Activated CD4-positive, alpha-beta T cell treated with anti-CD3 and anti-CD28 coated beads, Interleukin-2, amount 50 U/mL, for 1 hour (primary cell): ENCODE measurements around the gene DTX3L.

Experiments used
- DNase-seq: peaks from one replicate; pipeline ENCODE4 v3.0.0-alpha.2; 2020

DTX3L gene

DNA sequence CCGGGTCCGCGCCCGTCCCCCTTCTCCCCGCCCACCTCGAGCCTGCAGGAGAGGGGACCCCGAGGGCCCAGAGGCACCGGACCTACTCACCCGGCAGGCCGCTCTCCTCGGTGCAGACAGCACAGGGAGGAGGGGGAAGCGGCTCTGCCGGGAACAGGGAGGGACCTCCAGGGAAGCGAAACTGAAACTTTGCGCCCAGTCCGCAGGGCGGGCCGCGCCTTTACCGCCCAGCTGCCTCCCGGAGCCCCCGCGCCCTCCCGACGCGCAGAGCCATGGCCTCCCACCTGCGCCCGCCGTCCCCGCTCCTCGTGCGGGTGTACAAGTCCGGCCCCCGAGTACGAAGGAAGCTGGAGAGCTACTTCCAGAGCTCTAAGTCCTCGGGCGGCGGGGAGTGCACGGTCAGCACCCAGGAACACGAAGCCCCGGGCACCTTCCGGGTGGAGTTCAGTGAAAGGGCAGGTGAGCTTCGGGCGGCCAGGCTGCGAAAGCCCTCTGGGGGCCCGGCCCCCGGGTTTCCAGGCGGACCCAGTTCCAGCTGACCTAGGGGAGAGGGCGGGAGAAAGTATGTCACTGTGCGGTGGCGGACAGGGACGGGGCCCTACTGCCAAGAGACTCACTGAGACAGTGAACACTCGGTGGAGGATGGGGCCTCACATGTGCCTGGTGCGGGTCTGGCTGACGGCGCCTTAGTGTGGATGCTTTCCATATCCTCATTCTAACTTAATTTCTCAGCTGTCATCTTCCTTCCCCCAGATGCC is at the start of gene DTX3L, which contains the start of gene PARP9:
DTX3L (plus strand) TSS at position 184 of the 758 bp plus-strand sequence; CDS start at position 273, 89 bp downstream.
PARP9 (minus strand) TSS at position 146 of the 758 bp plus-strand sequence. CDS start 4,680 bp downstream, outside the sequence.
- peak; percentile 66 for DNase-seq

DNA sequence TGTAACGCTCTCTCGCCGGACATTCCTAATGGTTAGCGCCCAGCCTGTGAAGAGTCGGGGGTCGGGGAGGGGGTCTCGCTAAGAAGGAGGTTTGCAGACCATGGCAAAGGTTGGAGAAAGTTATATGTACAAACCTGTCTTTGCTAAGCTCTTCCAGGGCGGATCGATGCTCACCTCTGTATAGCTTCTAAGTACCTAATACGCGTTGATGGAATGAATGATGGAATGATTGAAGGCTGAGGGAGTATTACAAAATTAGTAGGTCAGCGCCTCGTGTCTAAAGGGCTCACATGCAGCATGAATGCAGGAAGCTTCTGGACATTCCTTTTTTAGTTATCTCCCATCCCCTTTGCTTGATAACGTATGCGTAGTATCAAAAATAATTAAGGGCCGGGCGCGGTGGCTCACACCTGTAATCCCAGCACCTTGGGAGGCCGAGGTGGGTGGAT is 49.1 kb upstream of the DTX3L start:
- no peak for DNase-seq

DNA sequence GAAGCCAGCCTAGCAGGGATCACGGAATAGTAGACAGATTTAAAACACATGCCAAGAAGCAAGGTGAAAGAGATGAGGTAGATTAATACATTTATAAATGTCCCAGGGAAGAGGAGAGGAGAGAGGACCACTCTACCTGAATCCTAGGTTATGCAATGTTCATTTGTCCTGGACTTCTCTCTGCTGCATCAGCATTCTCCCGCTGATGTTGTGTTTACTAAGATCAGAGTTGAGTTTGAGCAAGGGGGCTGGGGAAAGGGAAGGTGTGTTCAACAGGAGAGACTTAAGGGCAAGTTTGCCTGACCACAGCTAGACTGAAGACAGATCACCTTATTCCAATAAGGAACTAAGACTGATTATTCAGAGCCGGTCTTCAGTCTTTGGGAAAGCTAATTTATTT is 48.3 kb upstream of the DTX3L start:
- no peak for DNase-seq

DNA sequence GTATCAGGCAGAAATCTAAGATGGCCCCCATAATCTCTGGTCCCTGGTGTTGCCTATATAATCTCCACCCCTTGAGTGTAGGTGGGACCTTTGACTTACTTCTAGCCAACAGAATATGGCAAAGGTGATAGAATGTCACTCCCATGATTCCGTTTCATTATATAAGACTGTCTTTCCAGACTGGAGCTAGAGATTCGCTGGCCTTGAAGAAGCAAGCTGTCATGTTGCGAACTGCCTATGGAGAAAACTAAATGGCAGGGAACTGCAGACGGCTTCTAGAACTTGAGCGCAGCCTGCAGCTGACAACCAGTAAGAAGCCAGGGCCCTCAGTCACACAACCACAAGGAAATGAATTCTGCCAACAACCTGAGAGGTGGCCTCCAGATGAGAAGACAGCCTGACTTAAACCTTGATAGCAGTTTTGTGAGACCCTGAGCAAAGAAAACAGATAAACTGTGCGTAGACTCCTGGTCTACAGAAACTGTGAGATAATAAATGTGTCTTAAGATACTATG is 47.2 kb upstream of the DTX3L start:
- no peak for DNase-seq

DNA sequence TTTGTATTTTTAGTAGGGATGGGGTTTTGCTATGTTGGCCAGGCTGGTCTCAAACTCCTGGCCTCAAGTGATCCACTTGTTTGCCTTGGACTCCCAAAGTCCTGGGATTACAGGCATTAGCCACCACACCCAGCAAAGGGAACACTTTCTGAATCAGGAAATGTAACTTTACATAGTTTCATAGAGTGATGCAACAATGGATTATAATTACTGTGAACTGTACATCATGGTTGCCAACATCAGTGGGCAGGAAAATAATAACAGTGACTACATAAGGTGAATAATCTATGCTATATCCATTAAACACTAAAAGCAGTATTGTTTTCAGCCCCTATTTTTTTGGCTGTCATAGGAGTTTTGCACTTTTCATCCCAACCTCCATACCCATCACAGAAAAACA is 44.4 kb upstream of the DTX3L start:
- DNase-seq = no peak

DNA sequence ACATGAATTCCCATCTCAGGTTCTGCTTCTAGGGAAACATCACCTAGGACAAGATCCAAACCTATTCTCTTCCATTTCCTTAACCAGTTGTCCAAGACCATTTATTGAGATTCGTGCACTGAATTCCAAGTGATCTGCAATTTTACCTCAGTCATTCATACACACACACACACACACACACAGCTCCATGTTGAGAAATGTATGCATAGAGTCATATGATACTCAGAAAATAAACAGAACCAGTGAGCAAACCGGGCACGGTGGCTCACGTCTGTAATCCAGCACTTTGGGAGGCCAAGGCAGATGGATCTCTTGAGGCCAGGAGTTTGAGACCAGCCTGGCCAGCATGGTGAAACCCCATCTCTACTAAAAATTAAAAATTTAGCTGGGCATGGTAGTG is 43.3 kb upstream of the DTX3L start:
- no peak for DNase-seq

DNA sequence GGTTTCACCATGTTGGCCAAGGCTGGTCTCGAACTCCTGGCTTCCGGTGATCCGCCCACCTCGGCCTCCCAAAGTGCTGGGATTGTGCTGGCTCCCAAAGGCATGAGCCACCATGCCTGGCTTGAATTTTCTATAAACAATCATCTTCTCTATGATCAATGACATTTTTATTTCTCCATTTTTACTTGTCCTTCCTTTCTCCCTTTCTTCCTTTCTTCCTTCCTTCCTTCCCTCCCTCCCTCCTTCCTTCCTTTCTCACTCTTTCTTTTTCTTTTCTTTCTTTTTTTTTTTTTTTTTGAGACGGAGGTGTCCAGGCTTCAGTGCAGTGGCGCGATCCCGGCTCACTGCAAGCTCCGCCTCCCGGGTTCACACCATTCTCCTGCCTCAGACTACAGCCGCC is 40.8 kb upstream of the DTX3L start:
- DNase-seq = no peak

DNA sequence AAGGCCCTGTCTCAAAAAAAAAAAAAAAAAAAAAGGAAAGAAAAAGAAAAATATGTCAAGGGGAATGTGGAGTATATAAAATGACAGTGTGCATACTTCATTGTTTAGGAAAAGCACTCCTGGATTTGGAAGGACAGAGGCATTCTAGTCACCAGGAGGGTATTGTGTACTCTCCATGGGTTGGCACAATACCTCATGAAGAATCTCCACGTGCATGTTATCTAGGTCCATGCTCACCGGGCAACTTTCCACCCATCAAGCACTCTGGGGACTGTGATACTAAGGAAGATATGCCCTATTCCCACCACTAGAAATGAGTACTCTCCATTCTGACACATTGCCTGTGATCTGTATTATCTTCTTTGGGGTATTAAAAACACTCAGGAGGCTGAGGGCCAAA is 34.0 kb upstream of the DTX3L start:
- no peak for DNase-seq

DNA sequence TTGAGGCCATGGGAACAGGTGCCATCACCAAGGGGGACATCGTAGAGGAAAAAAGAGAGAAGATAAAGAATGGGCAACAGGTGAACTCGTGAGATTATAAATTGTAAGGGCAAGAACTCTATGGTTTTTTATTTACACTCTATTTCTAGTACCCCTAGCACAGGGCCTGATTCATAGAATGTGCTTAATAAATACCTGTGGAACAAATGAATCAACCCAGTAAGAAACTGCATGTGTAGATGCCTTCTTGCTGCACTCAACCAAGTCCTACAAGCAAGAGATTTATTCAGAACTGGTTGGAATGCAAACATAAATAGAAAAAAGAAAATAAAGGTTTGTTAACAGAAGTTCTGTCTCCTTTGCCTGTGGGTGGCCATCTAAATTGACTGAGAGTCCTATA is 30.7 kb upstream of the DTX3L start:
- DNase-seq = no peak

DNA sequence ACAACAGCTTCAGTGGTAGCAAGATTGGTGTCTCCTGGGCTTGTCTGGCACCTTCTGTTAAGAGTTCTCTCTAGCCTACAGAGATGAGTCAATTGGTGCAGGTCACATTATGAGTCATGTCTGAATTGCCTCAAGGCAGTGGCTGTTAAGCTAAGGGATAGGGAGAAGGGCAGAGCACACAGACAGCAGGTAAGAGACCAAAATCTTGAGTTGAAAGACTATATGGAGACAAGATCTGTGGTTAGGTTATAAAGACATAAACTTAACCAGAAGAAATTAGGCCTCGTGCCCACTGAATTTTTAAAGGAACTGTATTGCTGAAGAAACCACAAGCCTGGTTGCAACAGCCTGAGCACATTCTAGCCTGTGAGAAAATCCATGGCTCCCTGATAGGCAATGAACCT is 30.2 kb upstream of the DTX3L start:
- DNase-seq = no peak

DNA sequence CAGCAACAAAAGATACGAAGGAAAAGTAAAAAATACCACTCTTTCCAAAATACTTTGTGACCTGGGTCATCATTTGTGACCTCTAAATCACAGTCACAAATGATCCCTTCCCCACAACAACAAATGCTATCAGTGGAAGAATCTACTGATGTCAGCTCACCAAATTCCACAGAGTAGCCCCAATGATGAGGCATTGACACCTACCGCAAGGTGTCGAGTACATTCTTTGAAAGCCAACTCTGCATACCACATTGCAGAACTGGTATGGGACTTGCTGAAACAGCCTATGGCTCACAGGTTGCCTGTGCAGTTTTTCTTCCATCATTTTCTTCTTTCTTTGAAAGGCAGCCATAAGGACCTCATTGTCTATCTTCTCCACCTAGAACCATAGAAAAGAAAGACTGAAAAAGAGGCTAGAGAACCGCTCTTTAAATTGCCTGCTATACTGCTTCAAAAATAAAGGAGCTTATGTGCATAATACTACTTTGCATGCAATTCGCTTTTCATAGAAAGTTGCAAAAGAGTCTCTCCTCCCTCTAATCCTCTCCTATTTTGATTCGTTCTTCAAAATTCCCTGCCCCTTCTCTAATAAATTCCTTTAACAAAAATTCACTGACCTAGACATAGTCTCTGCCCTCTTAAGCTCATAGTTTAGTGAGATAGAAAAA is 28.0 kb upstream of the DTX3L start:
- DNase-seq = no peak

DNA sequence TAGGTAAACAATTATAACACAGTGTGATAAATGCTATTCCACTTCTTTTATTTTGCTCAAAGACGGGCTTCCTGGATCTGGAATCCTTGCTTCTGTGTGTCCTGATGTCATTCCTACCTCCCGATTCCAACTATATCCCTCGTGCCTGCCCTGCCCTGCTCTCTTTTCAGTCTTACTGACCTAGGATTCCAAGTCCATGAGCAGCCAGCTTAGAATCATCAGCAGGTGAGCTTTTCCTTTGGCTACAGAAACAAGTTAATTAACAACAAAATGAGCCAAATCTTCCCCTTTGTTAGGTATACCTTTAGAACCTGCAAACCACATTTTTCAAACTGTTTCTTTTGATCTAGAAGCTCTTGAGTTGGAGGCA is 27.5 kb upstream of the DTX3L start:
- no peak for DNase-seq

DNA sequence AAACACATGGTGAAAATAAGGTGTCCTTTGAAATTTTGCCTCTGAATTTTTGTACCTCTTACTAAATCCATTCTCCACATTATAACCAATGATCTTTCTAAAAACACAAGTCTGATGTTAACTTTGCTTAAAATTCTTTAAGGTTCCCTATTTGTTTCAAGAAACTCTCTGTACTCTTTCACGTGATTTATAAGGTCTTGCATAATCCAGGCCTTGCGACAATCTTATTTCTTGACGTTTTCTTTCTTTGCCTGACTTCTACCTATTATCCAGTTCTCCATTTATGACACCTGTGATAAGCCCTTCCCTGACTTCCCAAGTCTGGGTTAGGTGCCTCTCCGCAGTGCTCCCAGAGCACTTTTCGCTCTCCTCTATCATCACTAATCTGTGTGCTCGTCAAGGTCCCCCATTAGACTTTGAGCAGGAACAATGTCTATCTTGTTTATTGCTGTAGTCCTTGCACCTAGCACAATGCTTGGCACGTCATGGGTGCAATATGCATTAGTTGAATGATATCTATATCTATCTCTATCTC is 25.1 kb upstream of the DTX3L start:
- no peak for DNase-seq

DNA sequence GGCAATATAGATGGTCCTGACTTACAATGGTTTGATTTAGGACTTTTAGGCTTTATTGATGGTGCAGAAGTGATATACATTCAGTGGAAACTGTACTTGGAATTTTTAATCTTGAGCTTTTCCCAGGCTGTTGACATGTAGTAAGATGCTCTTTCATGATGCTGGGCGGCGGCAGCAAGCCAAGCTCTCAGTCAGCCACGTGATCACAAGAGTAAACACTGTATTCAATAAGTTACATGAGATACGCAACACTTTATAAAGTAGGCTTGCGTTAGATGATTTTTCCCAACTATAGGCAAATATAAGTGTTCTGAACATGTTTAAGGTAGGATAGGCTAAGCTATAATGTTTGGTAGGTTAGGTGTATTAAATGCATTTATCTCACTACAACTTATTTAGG is 18.0 kb upstream of the DTX3L start:
- no peak for DNase-seq

DNA sequence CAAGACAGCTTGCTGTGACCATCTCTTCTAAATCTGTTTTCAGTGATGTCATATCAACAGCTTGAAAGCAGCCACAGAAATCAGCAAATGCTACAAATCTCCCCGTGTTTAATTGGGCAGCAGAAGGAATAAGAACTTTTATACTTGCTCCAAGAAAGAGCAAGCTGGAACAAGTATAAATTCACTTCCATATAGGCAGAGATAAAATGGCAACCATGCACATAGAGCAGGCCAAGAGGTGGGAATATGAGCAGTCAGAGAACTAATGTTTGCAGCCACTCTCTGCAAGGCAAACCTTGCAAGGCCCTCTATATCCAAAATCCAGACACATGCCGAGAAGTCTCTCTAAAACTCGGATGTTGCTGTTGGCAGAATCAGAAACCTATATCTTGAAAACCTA is 16.1 kb upstream of the DTX3L start:
- DNase-seq = no peak

DNA sequence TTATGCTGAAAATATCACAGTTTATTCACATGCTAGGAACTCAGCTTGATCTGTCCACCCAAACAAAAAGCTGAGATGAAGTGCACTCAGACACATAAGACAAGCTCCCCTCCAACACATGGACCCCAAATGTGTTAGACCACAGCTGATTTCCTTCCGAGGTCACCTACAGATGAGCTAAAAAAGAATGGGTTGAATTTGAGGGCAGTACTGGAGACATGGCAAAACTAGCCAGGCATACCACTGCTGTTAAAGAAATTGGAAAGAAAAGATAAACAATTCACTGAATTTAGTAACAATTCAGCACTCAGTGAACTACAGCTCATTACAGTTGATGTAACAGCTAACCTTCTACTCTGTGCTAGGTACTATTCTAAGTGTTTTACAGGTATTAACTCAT is 15.5 kb upstream of the DTX3L start:
- DNase-seq = no peak

DNA sequence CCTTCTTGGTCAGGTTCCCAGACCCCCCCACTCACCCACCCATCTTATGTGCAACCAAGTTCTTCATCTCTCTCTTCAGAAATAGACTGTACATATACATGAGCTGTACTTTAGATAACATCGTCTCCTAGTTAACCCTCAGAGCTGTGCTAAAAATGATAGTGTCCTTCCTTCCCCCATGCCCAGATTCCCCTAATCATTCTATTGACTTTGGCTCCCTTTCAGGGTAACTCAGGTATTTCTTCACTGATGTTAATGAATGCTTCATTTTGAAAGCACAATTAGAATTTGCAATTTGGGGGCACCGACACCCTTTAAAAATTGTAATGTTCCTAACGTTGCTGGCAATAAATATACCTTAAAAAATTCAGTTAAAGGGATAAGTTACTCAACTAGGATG is 11.0 kb upstream of the DTX3L start:
- no peak for DNase-seq

DNA sequence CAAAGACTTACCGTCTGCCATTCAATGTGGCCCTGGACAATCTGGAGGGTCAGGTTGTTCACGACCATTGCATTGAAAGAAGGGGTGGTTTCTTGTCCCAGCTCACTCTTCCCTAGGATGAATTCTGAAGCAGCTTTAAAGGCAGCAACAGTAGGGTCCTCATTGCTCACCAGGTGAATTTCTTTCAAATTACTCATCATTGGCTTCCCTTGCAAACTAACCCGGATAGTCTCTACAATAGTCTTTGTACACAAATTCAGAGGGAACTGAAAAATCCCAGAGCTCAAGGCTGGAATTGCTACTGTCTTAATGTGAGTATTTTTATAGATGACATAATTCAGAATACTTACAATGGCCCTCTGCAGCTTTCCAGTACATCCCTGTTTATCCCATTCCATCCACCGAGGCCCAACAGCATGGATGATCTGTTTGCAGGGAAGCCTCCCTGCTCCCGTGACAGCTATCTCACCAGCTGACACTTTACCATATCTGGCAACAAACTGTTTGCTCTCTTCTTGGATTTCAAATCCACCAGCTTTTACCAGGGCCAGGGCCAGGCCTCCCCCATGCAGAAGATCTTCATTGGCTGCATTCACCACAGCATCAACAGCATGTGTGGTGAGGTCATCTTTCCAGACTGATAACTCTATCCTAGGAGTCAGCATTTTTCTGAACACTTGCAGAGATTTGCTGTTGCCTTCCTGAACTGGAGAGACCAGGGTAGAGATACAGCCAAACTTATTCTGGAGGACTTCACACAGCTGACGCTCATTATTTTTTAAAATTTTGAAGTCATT is 8.7 kb upstream of the DTX3L start:
- no peak for DNase-seq

DNA sequence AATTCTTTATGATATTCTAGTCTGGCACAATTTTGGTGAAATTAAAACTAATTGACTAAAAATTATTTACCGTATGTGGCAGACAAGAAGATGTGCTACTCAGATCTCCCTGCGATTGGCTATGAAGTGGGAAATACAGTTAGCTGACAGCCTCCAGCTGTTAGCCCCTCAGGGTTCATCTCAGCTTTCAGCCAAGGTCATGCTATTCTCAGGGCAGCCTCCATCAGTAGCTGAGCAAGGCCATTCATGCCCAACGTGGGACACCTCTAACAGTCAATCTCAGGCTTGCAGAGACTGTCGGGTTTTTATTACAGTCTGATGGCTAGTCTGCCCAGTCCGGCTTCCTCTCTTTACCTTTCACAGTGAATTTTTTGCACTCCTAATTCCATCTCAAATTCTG is 6.8 kb upstream of the DTX3L start:
- no peak for DNase-seq

DNA sequence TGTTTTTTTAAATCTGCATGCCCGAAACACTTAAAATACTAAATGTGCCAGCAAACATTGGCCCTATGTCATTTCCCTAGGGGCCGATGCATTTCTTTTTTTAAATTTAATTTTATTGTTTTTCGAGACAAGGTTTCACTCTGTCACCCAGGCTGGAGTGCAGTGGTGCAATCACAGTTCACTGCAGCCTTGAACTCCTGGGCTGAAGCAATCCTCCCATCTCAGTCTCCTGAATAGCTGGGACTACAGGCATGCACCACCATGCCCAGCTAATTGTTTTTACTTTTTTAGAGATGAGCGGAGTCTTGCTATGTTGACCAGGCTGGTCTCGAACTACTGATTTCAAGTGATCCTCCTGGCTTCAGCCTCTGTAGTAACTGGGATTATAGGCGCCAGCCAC is 5.5 kb upstream of the DTX3L start:
- no peak for DNase-seq

DNA sequence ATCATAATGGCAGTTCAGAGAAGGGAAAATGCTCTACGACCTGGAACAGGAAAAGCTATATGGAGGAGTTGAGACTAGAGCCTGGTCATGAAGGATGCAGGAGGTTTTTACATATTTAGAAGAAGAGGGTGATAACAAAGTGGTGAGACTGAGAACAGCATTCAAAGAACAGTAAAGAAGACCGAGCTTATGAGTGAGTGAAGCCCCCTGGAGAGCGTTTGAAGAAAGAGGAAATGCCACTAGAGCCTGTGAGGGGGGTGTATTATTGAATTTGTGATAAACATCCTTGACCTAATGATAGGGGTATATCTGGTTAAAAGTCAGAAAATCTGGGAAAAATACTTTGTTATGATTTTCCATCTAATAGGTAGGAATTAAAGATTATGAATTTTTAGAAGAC is 4.2 kb upstream of the DTX3L start:
- DNase-seq = no peak

DNA sequence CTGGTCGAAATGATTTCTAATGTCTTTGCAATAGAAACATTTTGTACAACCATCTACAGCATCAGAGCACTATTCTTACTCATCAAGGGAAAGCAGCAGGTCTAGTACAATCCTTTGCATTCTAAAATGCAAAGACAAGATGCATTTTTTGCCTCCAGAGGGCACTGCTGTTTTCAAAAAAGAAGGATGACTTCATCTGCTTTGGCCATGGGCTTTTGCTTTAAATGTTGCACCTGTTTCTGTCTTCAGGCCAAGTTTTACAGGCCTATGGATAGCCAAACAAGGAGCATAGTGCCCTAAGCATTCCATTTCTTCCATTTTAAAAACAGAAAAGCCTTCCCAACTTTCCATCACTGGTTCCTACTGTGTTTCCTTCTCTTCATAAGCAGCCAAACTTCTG is 3.5 kb upstream of the DTX3L start:
- peak; percentile 53 for DNase-seq
